Activated CD4-positive, alpha-beta T cell treated with anti-CD3 and anti-CD28 coated beads, Interleukin-2, amount 50 U/mL, for 1 hour (primary cell): ENCODE results near the gene ANO7.
A peak's percentile ranks its signal among the peaks of the same experiment; 100 is the strongest.

Source experiments
- DNase-seq: peaks from one replicate; pipeline ENCODE4 v3.0.0-alpha.2; 2020

ANO7 gene

DNA sequence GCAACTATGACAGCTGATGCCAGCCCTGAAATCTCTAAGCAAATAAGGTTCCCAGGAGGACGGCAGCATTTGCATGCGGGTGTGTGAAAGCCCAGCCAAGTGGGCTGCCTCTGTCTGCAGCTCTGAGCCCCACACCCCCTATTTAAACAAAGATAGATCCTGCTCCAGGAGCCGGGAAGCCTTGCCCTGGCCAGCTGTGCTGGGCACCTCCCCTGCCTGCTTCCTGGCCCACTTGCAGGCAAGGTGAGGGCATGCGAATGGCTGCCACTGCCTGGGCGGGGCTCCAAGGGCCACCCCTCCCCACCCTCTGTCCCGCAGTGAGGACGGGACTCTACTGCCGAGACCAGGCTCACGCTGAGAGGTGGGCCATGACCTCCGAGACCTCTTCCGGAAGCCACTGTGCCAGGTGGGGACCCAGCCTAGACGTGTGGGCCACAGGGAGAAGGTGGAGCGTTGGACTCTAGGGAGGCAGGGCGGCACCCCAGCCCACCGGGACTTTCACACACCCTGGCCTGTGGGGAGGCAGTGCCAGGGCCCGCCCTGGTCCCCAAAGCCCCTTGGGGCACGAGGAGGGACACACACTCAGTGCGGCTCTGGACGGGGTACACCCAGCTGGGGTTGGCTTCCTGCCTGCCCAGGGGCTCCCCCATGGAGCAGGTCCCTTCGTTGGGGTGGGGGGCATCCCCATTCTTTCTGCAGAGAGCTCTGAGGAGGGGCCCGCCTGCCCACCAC is at the start of gene ANO7:
Gene ANO7 (plus strand): TSS at position 317 of the 732 bp plus-strand sequence. CDS start 1,387 bp downstream, outside the sequence.
- no peak for DNase-seq

- DNase-seq, result no peak
Measured at GRCh38 chr2:241139531-241140444, 48.7 kb upstream of the ANO7 start.

DNA sequence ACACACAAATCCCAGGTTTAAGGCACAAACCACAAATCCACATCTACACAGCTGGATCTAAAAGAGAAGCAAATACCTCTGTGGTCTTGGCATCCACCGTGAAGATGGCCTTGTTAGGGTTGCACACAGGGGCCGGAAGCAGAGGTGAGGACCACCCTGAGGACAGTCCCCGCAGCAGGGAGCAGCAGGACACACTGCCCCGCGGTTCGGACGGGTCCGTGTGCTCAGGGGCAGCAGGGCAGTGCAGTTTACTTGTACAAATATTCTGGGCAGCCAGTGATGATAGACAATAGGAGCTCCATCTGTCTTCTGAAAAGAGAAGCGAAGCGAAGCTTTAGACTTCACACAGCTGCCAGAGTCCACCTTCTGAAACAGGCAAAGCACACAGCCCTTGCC is 48.0 kb upstream of the ANO7 start:
- DNase-seq, result no peak

- DNase-seq, result no peak
Measured at GRCh38 chr2:241141214-241141770, 47.2 kb upstream of the ANO7 start.

GRCh38 chr2:241142063-241142462 is 46.4 kb upstream of the ANO7 start:
- DNase-seq, result no peak

DNA sequence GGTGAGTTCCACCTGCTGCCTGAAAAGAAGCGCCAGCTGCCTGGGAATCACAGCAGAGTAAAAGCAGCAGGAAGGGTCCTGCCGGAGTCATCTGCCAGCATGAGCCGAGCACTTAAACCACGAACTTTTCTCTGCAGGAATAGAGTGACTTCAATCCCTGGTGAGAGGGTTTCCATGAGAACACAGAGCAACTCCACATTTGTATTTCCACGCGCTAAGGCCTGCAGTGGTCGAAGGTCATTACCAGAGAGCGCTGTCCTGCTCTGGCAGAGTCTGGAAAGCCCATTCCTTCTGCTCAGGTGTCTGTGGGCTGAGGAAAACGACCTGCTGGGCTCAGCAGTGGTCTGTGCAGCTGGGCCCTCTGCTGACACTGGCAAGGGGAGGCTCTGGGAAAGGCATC is 45.9 kb upstream of the ANO7 start:
- DNase-seq, result no peak

- no peak for DNase-seq
Measured at GRCh38 chr2:241146286-241146685, 42.2 kb upstream of the ANO7 start.

DNA sequence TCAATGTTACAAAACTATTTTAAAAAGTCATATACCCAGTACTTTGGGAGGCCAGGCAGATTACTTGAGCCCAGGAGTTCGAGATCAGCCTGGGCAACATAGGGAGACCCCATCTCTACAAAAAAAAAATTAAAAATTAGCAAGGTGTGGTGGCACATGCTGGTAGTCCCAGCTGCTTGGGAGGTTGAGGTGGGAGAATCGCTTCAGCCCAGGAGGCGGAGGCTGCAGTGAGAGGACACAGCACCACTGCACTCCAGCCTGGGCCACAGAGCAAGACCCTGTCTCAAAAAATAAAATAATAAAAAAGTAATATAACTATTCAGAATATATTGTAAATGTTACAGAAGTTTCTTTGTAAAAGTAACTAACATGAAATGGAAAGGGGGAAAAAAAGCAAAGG is 41.1 kb upstream of the ANO7 start:
- DNase-seq, result no peak

- DNase-seq, result no peak
Measured at GRCh38 chr2:241148239-241148638, 40.2 kb upstream of the ANO7 start.

DNA sequence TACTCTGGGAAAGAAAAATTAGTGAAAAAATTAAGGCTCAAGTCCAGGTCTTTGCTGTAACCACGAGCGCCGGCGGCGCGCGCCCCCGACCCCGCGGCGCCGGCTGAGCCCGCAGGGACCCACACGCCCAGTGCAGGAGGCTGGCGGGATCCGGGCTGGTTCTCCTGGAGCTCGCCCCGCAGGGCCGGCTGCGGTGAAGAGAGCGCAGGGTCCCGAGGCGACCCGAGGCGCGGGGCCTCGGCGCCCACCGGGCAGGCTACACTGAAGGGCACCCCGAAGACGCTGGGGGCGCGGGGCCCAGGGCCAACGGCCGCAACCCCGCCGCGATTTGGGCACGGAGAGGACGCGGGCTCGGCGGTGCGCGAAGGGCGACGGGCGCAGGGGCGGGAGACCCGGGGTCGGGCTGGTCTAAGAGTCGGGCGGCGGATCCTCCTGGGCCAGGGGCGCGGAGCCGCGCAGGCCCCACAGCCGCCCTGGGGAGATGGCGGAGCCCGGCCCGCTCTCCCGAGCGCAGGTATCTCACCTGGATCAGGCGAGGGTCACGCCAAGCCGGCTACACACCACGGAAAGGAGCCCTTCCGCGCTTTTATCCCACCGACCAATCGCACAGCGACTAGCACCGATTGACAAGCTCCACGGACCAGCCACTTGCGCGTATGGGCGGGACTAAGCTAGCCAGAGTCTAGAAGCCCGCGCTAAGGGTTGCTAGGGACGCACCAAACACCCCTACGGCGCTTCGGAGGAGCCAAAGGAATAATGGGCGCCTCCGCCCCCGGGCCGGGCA is 39.4 kb upstream of the ANO7 start, which contains the start of gene PASK:
Gene PASK (minus strand): TSS at position 582 of the 784 bp plus-strand sequence. CDS start 6,440 bp downstream, outside the sequence.
- peak; percentile 92 for DNase-seq

GRCh38 chr2:241149675-241149924 is 38.9 kb upstream of the ANO7 start:
- no peak for DNase-seq

DNA sequence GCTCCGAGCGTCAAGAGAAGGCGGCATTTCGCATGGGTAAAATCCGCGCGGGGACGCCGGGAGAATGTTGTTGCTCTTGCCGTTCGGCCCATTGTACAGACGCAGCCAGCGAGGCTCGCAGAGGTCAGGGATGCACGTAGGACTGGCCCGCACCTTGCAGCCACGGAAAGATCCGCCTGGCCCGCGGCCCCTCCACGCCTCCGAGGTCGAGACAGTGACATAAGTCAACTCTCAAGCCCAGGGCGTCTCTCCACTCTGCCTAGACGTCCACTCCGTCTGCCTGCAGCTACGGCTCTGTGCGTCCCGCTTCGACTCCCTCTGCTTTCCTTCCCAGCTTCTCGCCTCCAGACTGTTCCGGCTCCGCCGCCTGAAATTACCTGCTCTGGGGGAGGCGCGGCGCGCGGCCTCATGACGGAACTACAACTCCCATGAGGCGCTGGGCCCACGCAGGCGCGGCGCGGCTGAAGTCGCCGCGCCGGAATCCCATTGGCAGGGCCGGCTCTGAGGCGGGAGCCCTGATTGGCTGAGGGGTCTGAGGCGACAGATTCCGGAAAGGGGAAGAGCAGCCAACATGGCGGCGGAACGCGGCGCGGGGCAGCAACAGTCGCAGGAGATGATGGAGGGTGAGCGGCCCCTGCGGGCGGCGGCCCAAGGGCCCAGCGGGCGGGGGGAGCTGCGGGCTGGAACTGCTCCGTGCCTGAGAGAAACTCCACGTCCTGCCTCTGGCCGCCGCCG is 38.4 kb upstream of the ANO7 start, which contains the start of gene PPP1R7:
Gene PPP1R7 (plus strand): TSS at position 543 of the 735 bp plus-strand sequence. CDS start 29 bp downstream, at position 572.
- DNase-seq, result peak; percentile 93

- DNase-seq, result no peak
Measured at GRCh38 chr2:241150660-241151530, 37.6 kb upstream of the ANO7 start.

DNA sequence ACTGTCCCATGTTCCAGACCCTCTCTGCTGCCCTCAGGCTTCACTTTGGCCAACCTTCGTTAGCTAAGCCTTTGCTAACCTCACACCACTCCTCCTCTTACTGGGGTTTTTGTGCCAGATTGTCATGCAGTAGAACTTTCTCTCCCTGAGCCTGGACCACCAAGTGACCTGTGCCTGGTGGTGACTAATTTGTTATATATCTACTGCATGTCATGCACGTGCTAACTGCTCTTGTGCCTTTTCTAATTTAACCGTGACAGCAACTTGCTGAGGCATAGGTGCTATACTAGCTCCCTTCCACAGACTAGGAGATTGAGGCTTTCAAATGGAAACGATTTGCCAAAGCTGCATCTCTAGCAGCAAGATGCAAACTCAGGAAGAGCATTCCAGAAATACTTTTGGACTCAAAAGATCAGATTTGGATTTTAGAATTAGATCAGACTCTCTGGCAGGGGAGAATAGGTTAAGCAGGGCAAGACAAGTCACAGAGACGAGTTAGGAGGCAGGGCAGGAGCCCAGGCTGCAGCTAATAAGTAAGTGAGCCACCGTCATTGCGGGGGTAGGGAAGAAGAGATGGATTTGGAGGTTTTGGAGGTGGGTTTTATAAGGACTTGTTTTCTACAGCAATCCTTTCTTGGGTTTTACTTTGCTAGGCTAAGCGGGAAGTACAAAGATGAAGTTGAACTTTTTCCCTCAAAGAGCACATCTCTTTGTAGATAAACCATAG is 36.4 kb upstream of the ANO7 start:
- DNase-seq, result no peak

- no peak for DNase-seq
Measured at GRCh38 chr2:241153616-241154015, 34.9 kb upstream of the ANO7 start.

DNA sequence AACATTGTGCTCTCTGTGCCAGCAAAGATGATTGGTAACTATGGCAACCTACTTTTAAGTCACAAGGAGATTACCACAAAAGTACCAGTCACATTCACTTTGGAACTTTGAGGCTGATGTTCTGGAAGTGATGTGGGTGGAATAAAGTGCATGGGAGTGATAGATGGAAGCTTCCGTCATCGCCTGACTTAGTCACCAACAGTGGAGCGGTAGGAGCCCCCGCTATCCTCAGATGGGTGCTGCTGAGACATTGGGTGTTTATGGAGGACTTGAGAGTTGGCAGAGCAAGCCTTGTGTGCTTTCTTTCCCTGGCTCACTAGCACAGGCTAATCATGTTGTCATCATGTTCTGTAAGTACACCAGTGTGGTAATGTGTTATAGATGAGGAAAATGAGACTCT is 33.6 kb upstream of the ANO7 start:
- DNase-seq, result no peak

DNA sequence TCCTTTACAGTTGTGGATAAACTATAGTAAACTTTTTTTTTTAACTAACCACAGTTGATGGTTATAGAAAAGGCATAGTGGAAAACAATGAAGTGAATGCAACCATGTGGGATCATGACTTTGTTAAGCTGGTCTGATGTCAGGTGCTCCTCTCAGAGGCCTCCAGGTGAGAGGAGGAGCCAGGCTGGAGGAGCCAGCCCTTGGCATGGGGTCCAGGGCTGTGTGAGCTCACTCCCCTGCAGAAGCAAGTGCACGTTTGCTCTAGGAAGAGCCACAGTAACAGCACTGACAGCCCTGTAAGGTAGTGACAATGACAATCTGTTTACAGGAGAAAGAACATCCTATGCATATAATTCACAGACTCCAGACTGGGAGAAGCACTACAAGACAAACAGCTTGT is 32.5 kb upstream of the ANO7 start:
- DNase-seq, result no peak

- no peak for DNase-seq
Measured at GRCh38 chr2:241156971-241157441, 31.5 kb upstream of the ANO7 start.

DNA sequence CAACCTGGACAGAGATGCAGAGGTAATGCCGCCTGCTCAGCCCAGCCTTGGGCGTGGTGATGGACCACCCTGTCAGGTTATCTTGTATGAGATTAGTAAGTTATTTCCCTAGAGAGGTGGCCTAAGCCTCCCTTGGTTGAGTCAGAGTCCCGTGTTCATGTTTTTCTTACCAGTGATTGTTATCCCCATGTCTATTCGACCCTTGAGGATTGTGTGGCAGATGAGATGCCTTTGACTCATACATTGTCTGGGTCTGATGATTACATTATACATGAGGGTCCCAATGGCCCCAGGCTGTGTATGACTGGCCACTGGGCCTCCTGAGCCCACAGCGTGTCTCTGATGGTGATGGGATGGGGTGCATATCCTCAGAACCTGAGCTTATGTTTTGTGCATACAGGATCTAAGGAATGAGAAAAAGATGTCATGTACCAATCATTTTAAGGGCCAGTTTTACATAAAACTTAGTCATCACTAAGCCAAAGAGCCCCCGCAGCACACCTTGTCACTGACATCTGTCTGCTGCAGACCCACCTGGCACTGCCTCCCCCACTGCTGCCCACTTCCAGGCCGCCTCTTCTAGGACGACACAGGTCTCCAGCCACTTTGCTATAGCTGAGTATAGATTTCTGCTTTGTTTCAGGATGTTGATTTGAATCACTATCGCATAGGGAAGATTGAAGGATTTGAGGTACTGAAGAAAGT is 30.5 kb upstream of the ANO7 start:
- no peak for DNase-seq

GRCh38 chr2:241158546-241158900 is 30.0 kb upstream of the ANO7 start:
- no peak for DNase-seq
